GM23338 (cell line): Measurements from ENCODE around the gene SOX13.

Experiments used
- CREB1 ChIP-seq: fragments of 250-450 bp; sonication (Bioruptor Pico); IDR thresholded peaks from 2 replicates; pipeline ENCODE4 v1.5.0; 2020; ENCODE audit warnings: low read depth, mild to moderate bottlenecking, moderate library complexity
- EZH2 ChIP-seq: fragments of 200-600 bp; sonication (generic); IDR thresholded peaks from one replicate; pipeline ENCODE4 v1.8.0; 2017; ENCODE audit warnings: antibody characterized with exemption, mild to moderate bottlenecking, low read depth; ENCODE audit not compliant: unreplicated experiment
- EZH2phosphoT487 ChIP-seq: fragments of 200-600 bp; sonication (generic); IDR thresholded peaks from one replicate; pipeline ENCODE4 v1.8.1; 2018; ENCODE audit warnings: antibody characterized with exemption; ENCODE audit not compliant: unreplicated experiment
- JUNB ChIP-seq: IDR thresholded peaks from one replicate; pipeline ENCODE4 v1.6.1; 2016; ENCODE audit warnings: antibody characterized with exemption; ENCODE audit not compliant: unreplicated experiment
- POLR2AphosphoS5 ChIP-seq: IDR thresholded peaks from 2 replicates; pipeline ENCODE4 v1.6.1; 2016; ENCODE audit warnings: antibody characterized with exemption, low read depth
- STAT1 ChIP-seq: IDR thresholded peaks from one replicate; pipeline ENCODE4 v1.6.1; 2016; ENCODE audit warnings: antibody characterized with exemption; ENCODE audit not compliant: unreplicated experiment
- ZNF114 ChIP-seq: fragments of 250-450 bp; sonication (Bioruptor Pico); IDR thresholded peaks from 2 replicates; pipeline ENCODE4 v1.5.0; 2020; ENCODE audit warnings: mild to moderate bottlenecking, moderate library complexity
- ZNF462 ChIP-seq: fragments of 250-450 bp; sonication (Bioruptor Pico); IDR thresholded peaks from 2 replicates; pipeline ENCODE4 v1.5.0; 2020; ENCODE audit warnings: mild to moderate bottlenecking, moderate library complexity
- TF ChIP-seq, protein P1 (sequence below), 2 experiments: fragments of 200-600 bp in 1 of 2; sonication (generic) in 1 of 2; conservative IDR thresholded peaks; 2 replicates each; pipeline versions ENCODE4 v1.5.1 to v1.6.1; 2016 to 2017; ENCODE audit warnings: antibody characterized with exemption in 2 of 2, low read depth in 2 of 2, mild to moderate bottlenecking in 2 of 2, moderate library complexity in 1 of 2
- TF ChIP-seq, protein P2 (sequence below): IDR thresholded peaks from one replicate; pipeline ENCODE4 v1.6.1; 2018; ENCODE audit warnings: antibody characterized with exemption; ENCODE audit not compliant: unreplicated experiment

- TF ChIP-seq POLR2AphosphoS5 (no peak), EZH2 (no peak), ZNF114 (CRISPR knock-in tag) (no peak), EZH2phosphoT487 (no peak), CREB1 (CRISPR knock-in tag) (no peak), JUNB (no peak), STAT1 (no peak), ZNF462 (CRISPR knock-in tag) (no peak)
- TF ChIP-seq, protein P1, sequence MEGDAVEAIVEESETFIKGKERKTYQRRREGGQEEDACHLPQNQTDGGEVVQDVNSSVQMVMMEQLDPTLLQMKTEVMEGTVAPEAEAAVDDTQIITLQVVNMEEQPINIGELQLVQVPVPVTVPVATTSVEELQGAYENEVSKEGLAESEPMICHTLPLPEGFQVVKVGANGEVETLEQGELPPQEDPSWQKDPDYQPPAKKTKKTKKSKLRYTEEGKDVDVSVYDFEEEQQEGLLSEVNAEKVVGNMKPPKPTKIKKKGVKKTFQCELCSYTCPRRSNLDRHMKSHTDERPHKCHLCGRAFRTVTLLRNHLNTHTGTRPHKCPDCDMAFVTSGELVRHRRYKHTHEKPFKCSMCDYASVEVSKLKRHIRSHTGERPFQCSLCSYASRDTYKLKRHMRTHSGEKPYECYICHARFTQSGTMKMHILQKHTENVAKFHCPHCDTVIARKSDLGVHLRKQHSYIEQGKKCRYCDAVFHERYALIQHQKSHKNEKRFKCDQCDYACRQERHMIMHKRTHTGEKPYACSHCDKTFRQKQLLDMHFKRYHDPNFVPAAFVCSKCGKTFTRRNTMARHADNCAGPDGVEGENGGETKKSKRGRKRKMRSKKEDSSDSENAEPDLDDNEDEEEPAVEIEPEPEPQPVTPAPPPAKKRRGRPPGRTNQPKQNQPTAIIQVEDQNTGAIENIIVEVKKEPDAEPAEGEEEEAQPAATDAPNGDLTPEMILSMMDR (conservative IDR thresholded peaks at IDR 0.05; ENCODE audit: low read depth in 2 of 2) = no peak
- TF ChIP-seq, protein P2, sequence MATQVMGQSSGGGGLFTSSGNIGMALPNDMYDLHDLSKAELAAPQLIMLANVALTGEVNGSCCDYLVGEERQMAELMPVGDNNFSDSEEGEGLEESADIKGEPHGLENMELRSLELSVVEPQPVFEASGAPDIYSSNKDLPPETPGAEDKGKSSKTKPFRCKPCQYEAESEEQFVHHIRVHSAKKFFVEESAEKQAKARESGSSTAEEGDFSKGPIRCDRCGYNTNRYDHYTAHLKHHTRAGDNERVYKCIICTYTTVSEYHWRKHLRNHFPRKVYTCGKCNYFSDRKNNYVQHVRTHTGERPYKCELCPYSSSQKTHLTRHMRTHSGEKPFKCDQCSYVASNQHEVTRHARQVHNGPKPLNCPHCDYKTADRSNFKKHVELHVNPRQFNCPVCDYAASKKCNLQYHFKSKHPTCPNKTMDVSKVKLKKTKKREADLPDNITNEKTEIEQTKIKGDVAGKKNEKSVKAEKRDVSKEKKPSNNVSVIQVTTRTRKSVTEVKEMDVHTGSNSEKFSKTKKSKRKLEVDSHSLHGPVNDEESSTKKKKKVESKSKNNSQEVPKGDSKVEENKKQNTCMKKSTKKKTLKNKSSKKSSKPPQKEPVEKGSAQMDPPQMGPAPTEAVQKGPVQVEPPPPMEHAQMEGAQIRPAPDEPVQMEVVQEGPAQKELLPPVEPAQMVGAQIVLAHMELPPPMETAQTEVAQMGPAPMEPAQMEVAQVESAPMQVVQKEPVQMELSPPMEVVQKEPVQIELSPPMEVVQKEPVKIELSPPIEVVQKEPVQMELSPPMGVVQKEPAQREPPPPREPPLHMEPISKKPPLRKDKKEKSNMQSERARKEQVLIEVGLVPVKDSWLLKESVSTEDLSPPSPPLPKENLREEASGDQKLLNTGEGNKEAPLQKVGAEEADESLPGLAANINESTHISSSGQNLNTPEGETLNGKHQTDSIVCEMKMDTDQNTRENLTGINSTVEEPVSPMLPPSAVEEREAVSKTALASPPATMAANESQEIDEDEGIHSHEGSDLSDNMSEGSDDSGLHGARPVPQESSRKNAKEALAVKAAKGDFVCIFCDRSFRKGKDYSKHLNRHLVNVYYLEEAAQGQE = no peak
Observed at GRCh38 chr1:204073837-204074273, 940 bp downstream of the SOX13 start.
